ENCODE results near the gene MPST. TPM values are rescaled to one million over a fixed set of nuclear protein-coding genes. Genes with fewer than 3 reads are reported as not detected.
A peak's percentile ranks its signal among the peaks of the same experiment; 100 is the strongest.

The MPST gene
- total RNA-seq, 2 experiments from 2014 or later, result 28.5 to 33.6 TPM

GRCh38 chr22:37016134-37016910 lies 3.2 kb upstream of the MPST start:
- DNase-seq (no peak), ATAC-seq (no peak)
- H3K4me1 Mint-ChIP-seq (ENCODE audit: low read depth), result peaks cover 18% of the 10 kb centered on the region
- H3K27ac Mint-ChIP-seq, result no peak overlapping the region
- no peak overlapping the region for H3K4me3 Mint-ChIP-seq
- no peaks in the 10 kb centered on the region for H3K27me3 Mint-ChIP-seq (ENCODE audit: low read depth)
- ChIA-PET POLR2A (no interaction called here), CTCF (no interaction called here)
- H3K9me3 Mint-ChIP-seq (ENCODE audit: insufficient read depth), result no peaks in the 10 kb centered on the region
- H3K36me3 Mint-ChIP-seq (ENCODE audit: low read depth), result no peaks in the 10 kb centered on the region

DNA sequence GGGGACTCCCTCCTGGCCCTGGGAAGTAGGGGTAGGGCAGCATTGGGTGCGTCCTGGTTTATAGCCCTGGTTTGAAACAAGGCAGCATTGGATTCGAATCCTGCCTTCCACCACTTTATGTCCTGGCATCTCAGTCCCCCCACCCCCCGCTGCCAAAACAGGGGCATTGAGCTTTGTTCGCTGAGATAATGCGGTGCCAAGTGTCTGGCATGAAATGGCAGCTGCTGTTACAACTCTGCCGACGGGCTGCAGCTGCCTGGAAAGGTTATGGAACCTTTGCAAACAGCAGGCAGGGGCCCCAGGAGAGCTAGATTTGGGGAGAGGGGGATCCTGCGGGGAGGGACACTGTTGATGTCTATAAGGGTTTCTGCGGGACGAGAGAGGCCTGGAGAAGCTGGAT lies 2.2 kb upstream of the MPST start:
- H3K27me3 Mint-ChIP-seq (ENCODE audit: low read depth), result peaks cover 2% of the 10 kb centered on the region
- ATAC-seq (no peak), DNase-seq (no peak)
- ChIA-PET POLR2A (interaction anchor here (0.7 kb wide), 1 partner anchor 124 kb away, joined by 4 read pairs; no protein-coding TSS in a partner anchor), CTCF (no interaction called here)
- no peak overlapping the region for H3K4me3 Mint-ChIP-seq
- H3K4me1 Mint-ChIP-seq (ENCODE audit: low read depth), result peaks cover 24% of the 10 kb centered on the region
- H3K9me3 Mint-ChIP-seq (ENCODE audit: insufficient read depth), result no peaks in the 10 kb centered on the region
- H3K27ac Mint-ChIP-seq, result no peak overlapping the region
- no peaks in the 10 kb centered on the region for H3K36me3 Mint-ChIP-seq (ENCODE audit: low read depth)

- Mint-ChIP-seq H3K36me3 (ENCODE audit: low read depth) (no peaks in the 10 kb centered on the region), H3K9me3 (ENCODE audit: insufficient read depth) (no peaks in the 10 kb centered on the region), H3K27me3 (ENCODE audit: low read depth) (peaks cover 2% of the 10 kb centered on the region), H3K4me1 (ENCODE audit: low read depth) (peaks cover 24% of the 10 kb centered on the region), H3K4me3 (peak overlapping the region; percentile 74), H3K27ac (peak overlapping the region; percentile 52)
- DNase-seq, result no peak
- POLR2A ChIA-PET, result interaction anchor here (0.6 to 1.0 kb wide), 2 partner anchors 61 to 200 kb away, joined by 3 to 4 read pairs; no protein-coding TSS in a partner anchor
- ATAC-seq, result no peak
- CTCF ChIA-PET, result interaction anchor here (1.1 to 1.6 kb wide), 5 partner anchors 26 to 242 kb away, joined by 3 to 5 read pairs (median 5); partner anchors contain the start of gene IFT27
Observed at GRCh38 chr22:37018086-37018814, 1.3 kb upstream of the MPST start.

DNA sequence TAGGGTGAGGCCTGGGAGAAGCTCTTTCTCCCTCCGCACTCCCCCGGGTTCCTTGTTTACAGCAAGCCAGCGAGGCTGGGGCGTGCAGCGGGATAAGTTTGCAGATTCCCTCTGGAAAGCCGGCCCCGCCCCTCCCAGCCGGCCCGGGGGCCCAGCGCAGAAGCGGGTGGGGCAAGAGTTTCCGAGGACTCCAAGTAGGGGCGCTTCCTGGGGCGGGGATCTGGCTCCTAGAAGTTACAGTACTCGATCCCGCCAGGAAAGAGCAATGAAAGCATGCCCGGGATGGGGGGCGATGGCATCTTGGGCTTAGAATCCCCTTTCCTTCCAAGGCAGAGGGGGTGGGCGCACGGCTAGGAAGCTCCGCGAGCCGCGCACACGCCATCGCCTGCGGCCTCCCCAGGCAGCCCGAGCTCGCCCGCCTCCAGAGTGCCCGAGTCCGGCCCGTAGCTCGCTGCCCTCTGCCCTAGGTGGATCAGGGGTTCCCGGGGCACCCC lies 680 bp upstream of the MPST start:
- H3K27ac Mint-ChIP-seq, result peak overlapping the region; percentile 52
- peaks cover 2% of the 10 kb centered on the region for H3K27me3 Mint-ChIP-seq (ENCODE audit: low read depth)
- CTCF ChIA-PET, result interaction anchor here (1.1 to 1.6 kb wide), 5 partner anchors 26 to 243 kb away, joined by 3 to 5 read pairs (median 5); partner anchors contain the start of gene IFT27
- H3K9me3 Mint-ChIP-seq (ENCODE audit: insufficient read depth), result no peaks in the 10 kb centered on the region
- no peaks in the 10 kb centered on the region for H3K36me3 Mint-ChIP-seq (ENCODE audit: low read depth)
- no peak for ATAC-seq
- H3K4me1 Mint-ChIP-seq (ENCODE audit: low read depth), result peaks cover 24% of the 10 kb centered on the region
- no peak for DNase-seq
- POLR2A ChIA-PET, result interaction anchor here (0.6 to 1.0 kb wide), 3 partner anchors 61 to 200 kb away, joined by 3 to 4 read pairs (median 3); no protein-coding TSS in a partner anchor
- H3K4me3 Mint-ChIP-seq, result peak overlapping the region; percentile 74

DNA sequence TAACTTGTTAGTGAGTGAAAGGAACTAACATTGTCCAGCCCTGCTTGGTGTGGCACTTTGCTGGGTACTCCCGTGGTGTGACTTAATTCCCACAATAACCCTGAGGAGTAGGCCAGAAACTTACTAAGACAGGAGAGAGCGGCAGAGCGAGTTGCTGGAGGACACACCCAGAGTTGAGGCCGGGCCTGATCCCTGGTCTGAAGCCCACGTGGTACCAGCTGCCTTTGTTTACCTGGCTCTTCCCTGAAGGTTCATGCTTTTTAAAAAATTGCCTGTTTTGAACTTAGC lies 594 bp downstream of the MPST start:
- Mint-ChIP-seq H3K27me3 (ENCODE audit: low read depth) (peaks cover 2% of the 10 kb centered on the region), H3K4me1 (ENCODE audit: low read depth) (peaks cover 24% of the 10 kb centered on the region), H3K36me3 (ENCODE audit: low read depth) (peaks cover 2% of the 10 kb centered on the region), H3K9me3 (ENCODE audit: insufficient read depth) (no peaks in the 10 kb centered on the region), H3K4me3 (peak overlapping the region; percentile 88), H3K27ac (peak overlapping the region; percentile 87)
- ATAC-seq (peak; percentile 7), DNase-seq (peak; percentile 26)
- ChIA-PET POLR2A (interaction anchor here (0.8 kb wide), 1 partner anchor 824 kb away, joined by 3 read pairs; the partner anchor contains the start of gene ANKRD54), CTCF (interaction anchor here (0.7 to 3.0 kb wide), 11 partner anchors 9 to 240 kb away, joined by 3 to 13 read pairs (median 3); a partner anchor contains a TSS)

- ATAC-seq (no peak), DNase-seq (no peak)
- Mint-ChIP-seq H3K9me3 (ENCODE audit: insufficient read depth) (no peaks in the 10 kb centered on the region), H3K27me3 (ENCODE audit: low read depth) (peaks cover 2% of the 10 kb centered on the region), H3K4me3 (peak overlapping the region; percentile 88), H3K4me1 (ENCODE audit: low read depth) (peaks cover 24% of the 10 kb centered on the region), H3K36me3 (ENCODE audit: low read depth) (peaks cover 2% of the 10 kb centered on the region), H3K27ac (no peak overlapping the region)
- CTCF ChIA-PET, result interaction anchor here (0.6 to 3.0 kb wide), 15 partner anchors 11 to 240 kb away, joined by 3 to 13 read pairs (median 3); a partner anchor contains a TSS
- POLR2A ChIA-PET, result no interaction called here
Observed at GRCh38 chr22:37021041-37021440, 1.5 kb downstream of the MPST start.

DNA sequence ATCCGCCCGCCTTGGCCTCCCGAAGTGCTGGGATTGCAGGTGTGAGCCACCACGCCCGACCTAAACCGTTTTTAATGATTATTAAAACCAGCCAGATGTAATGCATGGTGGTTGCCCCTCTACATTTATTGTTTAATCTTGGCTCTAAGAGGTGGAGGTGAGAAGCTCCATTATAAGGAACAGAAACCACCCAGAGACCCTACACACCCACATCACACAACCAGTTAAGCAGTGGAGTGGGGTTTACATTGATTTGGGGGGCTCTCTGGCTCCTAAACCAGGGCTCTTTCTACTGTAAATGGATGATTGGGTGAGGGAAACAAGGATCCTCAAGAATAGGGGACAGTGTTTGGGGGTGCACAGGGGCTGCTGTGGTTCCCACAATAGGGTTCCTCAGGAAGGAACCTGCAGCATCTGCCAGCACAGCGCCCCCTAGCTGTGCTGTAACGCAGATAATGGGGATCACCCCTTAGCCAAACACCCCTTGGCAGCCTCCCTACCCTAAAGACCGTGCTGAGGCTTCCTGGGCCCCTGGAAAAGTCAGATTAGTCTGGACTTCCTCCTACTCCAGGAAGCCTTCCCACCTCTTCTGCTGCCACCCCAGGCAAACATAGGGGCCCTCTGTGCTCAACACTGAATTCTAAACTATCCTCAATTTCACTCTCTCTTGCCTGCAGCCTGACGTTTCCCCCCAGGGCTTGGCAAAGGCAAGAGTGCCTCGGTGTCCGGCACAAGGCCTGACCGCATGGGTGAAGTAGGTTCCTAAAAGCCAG lies 2.4 kb downstream of the MPST start:
- H3K36me3 Mint-ChIP-seq (ENCODE audit: low read depth), result peaks cover 2% of the 10 kb centered on the region
- DNase-seq (peak; percentile 65), ATAC-seq (no peak)
- H3K4me3 Mint-ChIP-seq, result no peak overlapping the region
- CTCF ChIA-PET, result interaction anchor here (0.6 to 3.0 kb wide), 14 partner anchors 10 to 355 kb away, joined by 3 to 13 read pairs (median 3); a partner anchor contains a TSS
- no peaks in the 10 kb centered on the region for H3K9me3 Mint-ChIP-seq (ENCODE audit: insufficient read depth)
- peaks cover 24% of the 10 kb centered on the region for H3K4me1 Mint-ChIP-seq (ENCODE audit: low read depth)
- no peak overlapping the region for H3K27ac Mint-ChIP-seq
- peaks cover 2% of the 10 kb centered on the region for H3K27me3 Mint-ChIP-seq (ENCODE audit: low read depth)
- POLR2A ChIA-PET, result no interaction called here

GRCh38 chr22:37022483-37023337 lies 3.2 kb downstream of the MPST start:
- Mint-ChIP-seq H3K27me3 (ENCODE audit: low read depth) (peaks cover 2% of the 10 kb centered on the region), H3K4me3 (no peak overlapping the region), H3K27ac (no peak overlapping the region), H3K9me3 (ENCODE audit: insufficient read depth) (no peaks in the 10 kb centered on the region), H3K36me3 (ENCODE audit: low read depth) (peaks cover 3% of the 10 kb centered on the region), H3K4me1 (ENCODE audit: low read depth) (peaks cover 24% of the 10 kb centered on the region)
- CTCF ChIA-PET, result interaction anchor here (1.3 to 3.0 kb wide), 7 partner anchors 14 to 240 kb away, joined by 3 to 13 read pairs (median 5); a partner anchor contains a TSS
- DNase-seq (no peak), ATAC-seq (no peak)
- POLR2A ChIA-PET, result no interaction called here

DNA sequence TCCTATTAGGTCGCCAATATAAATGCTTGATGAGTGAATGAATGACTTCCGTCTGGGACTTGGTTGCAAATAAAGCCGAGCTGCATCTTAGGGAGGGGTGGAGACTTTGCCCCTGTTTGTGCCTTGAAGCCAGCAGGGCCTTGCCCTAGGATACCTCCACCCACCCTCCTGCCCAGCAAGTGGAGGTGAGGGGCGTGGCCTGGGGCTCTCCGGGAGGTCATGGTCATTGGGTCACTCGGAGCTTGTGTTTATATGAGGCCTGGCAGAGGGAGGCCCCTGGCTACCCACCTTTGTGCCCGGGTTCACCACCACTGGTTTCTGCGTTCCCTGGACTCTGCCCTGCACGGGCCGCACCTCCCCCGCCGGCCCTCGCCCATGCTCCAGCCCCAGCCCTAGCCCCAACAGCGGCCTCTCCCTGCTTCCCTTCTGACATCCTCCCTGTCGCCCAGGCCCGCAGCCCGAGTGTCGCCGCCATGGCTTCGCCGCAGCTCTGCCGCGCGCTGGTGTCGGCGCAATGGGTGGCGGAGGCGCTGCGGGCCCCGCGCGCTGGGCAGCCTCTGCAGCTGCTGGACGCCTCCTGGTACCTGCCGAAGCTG lies 4.3 kb downstream of the MPST start:
- DNase-seq (no peak), ATAC-seq (no peak)
- Mint-ChIP-seq H3K4me1 (ENCODE audit: low read depth) (peaks cover 18% of the 10 kb centered on the region), H3K9me3 (ENCODE audit: insufficient read depth) (no peaks in the 10 kb centered on the region), H3K27ac (no peak overlapping the region), H3K36me3 (ENCODE audit: low read depth) (peaks cover 3% of the 10 kb centered on the region), H3K27me3 (ENCODE audit: low read depth) (peaks cover 2% of the 10 kb centered on the region), H3K4me3 (no peak overlapping the region)
- ChIA-PET POLR2A (no interaction called here), CTCF (no interaction called here)

- ChIA-PET POLR2A (no interaction called here), CTCF (interaction anchor here (1.1 to 1.9 kb wide), 2 partner anchors 21 to 175 kb away, joined by 5 to 7 read pairs; no protein-coding TSS in a partner anchor)
- H3K27me3 Mint-ChIP-seq (ENCODE audit: low read depth), result peaks cover 2% of the 10 kb centered on the region
- H3K4me1 Mint-ChIP-seq (ENCODE audit: low read depth), result peaks cover 18% of the 10 kb centered on the region
- DNase-seq, result no peak
- no peak overlapping the region for H3K27ac Mint-ChIP-seq
- peaks cover 3% of the 10 kb centered on the region for H3K36me3 Mint-ChIP-seq (ENCODE audit: low read depth)
- ATAC-seq, result no peak
- H3K9me3 Mint-ChIP-seq (ENCODE audit: insufficient read depth), result no peaks in the 10 kb centered on the region
- no peak overlapping the region for H3K4me3 Mint-ChIP-seq
Observed at GRCh38 chr22:37024339-37025157, 5.0 kb downstream of the MPST start.
